A549 (cell line): ENCODE results near the gene DGKA. TPM values are rescaled to one million over a fixed set of nuclear protein-coding genes. Genes with fewer than 3 reads are reported as not detected.

ENCODE experiments used
- ATAC-seq, 2 experiments: fragments of 200-7000 bp in 1 of 2; fragments of >200 bp in 1 of 2; cut with Nextera tagmentation in 1 of 2; cut with Tn5 transposase in 1 of 2; 3 replicates each; pipeline versions ENCODE4 v1.8.0 to v1.9.1; 2018 to 2020; ENCODE audit warnings: mild to moderate bottlenecking in 1 of 2, moderate library complexity in 1 of 2
- CTCF ChIA-PET: fragments of 300-600 bp; sonication (Branson Sonifier 250); formaldehyde crosslinking; extraction: SDS; loops from one replicate; lab custom pipeline; 2021; ENCODE audit warnings: antibody characterized with exemption, inconsistent platforms; lab: Yijun Ruan, JAX
- POLR2A ChIA-PET: fragments of 350-600 bp; formaldehyde crosslinking; extraction: SDS; loops from one replicate; lab custom pipeline; 2021; ENCODE audit warnings: antibody characterized with exemption, inconsistent platforms; lab: Yijun Ruan, JAX
- DNase-seq, 2 experiments: peaks; one replicate each; pipeline versions ENCODE4 v3.0.0 to v3.0.0-alpha.2; 2011 to 2016; ENCODE audit warnings: low read depth in 1 of 2, low spot score in 1 of 2
- FAIRE-seq: peaks from 2 replicates; lab custom pipeline; 2011; peaks lifted over from hg19 to GRCh38; lab: Jason Lieb, UNC
- H3K27ac ChIP-seq, 2 experiments: fragments of >200 bp; sonication (Bioruptor Twin); formaldehyde crosslinking; 3 replicates each; pipeline ENCODE4 v1.5.1; 2016 to 2017
- H3K4me1 ChIP-seq: fragments of >200 bp; sonication (Bioruptor Twin); formaldehyde crosslinking; 3 replicates; pipeline ENCODE4 v1.6.1; 2016
- H3K4me2 ChIP-seq: fragments of >200 bp; sonication (Bioruptor Twin); formaldehyde crosslinking; 3 replicates; pipeline ENCODE4 v1.6.1; 2016
- H3K4me3 ChIP-seq: fragments of >200 bp; sonication (Bioruptor Twin); formaldehyde crosslinking; 3 replicates; pipeline ENCODE4 v1.5.1; 2016
- H3K9me3 ChIP-seq: fragments of >200 bp; sonication (Bioruptor Twin); formaldehyde crosslinking; 3 replicates; pipeline ENCODE4 v1.6.1; 2016
- BHLHE40 ChIP-seq: IDR thresholded peaks from 2 replicates; pipeline ENCODE4 v1.6.1; 2012; ENCODE audit warnings: low read depth, low read length, inconsistent platforms
- CBX8 ChIP-seq: fragments of 200-600 bp; sonication (generic); IDR thresholded peaks from 2 replicates; pipeline ENCODE4 v1.6.1; 2016
- CEBPB ChIP-seq, 2 experiments: fragments of >200 bp in 1 of 2; sonication (Bioruptor Twin) in 1 of 2; formaldehyde crosslinking in 1 of 2; IDR thresholded peaks; 2 replicates each; pipeline ENCODE4 v1.6.1; 2012 to 2016
- EHMT2 ChIP-seq: fragments of 200-600 bp; sonication (generic); IDR thresholded peaks from 2 replicates; pipeline ENCODE4 v1.6.1; 2016; ENCODE audit warnings: antibody characterized with exemption, low read depth, mild to moderate bottlenecking, moderate library complexity
- EP300 ChIP-seq, 2 experiments: fragments of >200 bp; sonication (Bioruptor Twin); formaldehyde crosslinking; IDR thresholded peaks; 2 replicates in 1 of 2; 3 replicates in 1 of 2; pipeline ENCODE4 v1.6.1; 2016 to 2017
- FOSB ChIP-seq: fragments of 250-450 bp; sonication (Bioruptor Pico); IDR thresholded peaks from 2 replicates; pipeline ENCODE4 v1.5.0; 2020; ENCODE audit warnings: mild to moderate bottlenecking, moderate library complexity
- FOSL2 ChIP-seq, 2 experiments: fragments of 450-650 bp in 1 of 2; fragments of >200 bp in 1 of 2; sonication (Bioruptor Twin) in 1 of 2; formaldehyde crosslinking; IDR thresholded peaks; 2 replicates each; pipeline versions ENCODE4 v1.5.0 to v1.6.1; 2016 to 2020; ENCODE audit warnings: mild to moderate bottlenecking in 1 of 2, moderate library complexity in 1 of 2
- FOXS1 ChIP-seq: fragments of 250-450 bp; sonication (Bioruptor Pico); IDR thresholded peaks from 2 replicates; pipeline ENCODE4 v1.5.0; 2020; ENCODE audit warnings: mild to moderate bottlenecking, moderate library complexity
- GATA3 ChIP-seq: IDR thresholded peaks from 2 replicates; pipeline ENCODE4 v1.6.1; 2012; ENCODE audit warnings: borderline replicate concordance
- HES2 ChIP-seq: fragments of >200 bp; sonication (Bioruptor Twin); formaldehyde crosslinking; IDR thresholded peaks from 2 replicates; pipeline ENCODE4 v1.6.1; 2016
- HEYL ChIP-seq: fragments of 250-450 bp; sonication (Bioruptor Pico); IDR thresholded peaks from 2 replicates; pipeline ENCODE4 v1.8.0; 2021; ENCODE audit warnings: mild to moderate bottlenecking, moderate library complexity
- HMGXB4 ChIP-seq: fragments of 250-450 bp; sonication (Bioruptor Pico); IDR thresholded peaks from 2 replicates; pipeline ENCODE4 v1.5.0; 2021; ENCODE audit warnings: mild to moderate bottlenecking, moderate library complexity, borderline replicate concordance
- HOXB13 ChIP-seq: fragments of 250-450 bp; sonication (Bioruptor Pico); IDR thresholded peaks from 2 replicates; pipeline ENCODE4 v1.5.0; 2020; ENCODE audit warnings: low read depth, mild to moderate bottlenecking, moderate library complexity
- JUNB ChIP-seq: fragments of >200 bp; sonication (Bioruptor Twin); formaldehyde crosslinking; IDR thresholded peaks from 2 replicates; pipeline ENCODE4 v1.6.1; 2016
- KDM5A ChIP-seq: fragments of 200-600 bp; sonication (generic); IDR thresholded peaks from 2 replicates; pipeline ENCODE4 v1.6.1; 2016; ENCODE audit warnings: antibody characterized with exemption, mild to moderate bottlenecking
- MAX ChIP-seq: IDR thresholded peaks from 2 replicates; pipeline ENCODE4 v1.6.1; 2012
- MAZ ChIP-seq: fragments of 150-350 bp; IDR thresholded peaks from 2 replicates; pipeline ENCODE4 v1.6.1; 2014; ENCODE audit warnings: antibody characterized with exemption, low read depth, low read length, borderline replicate concordance
- MYC ChIP-seq: IDR thresholded peaks from 2 replicates; pipeline ENCODE4 v1.6.1; 2012; ENCODE audit warnings: mild to moderate bottlenecking, inconsistent platforms, low read length, improper control_type of control experiment, borderline replicate concordance
- NFE2L2 ChIP-seq: fragments of 150-350 bp; conservative IDR thresholded peaks from 2 replicates; pipeline ENCODE4 v1.6.1; 2014; ENCODE audit warnings: low read length
- NPAS2 ChIP-seq: fragments of 250-450 bp; sonication (Bioruptor Pico); IDR thresholded peaks from 2 replicates; pipeline ENCODE4 v1.8.0; 2022; ENCODE audit warnings: mild to moderate bottlenecking, moderate library complexity, borderline replicate concordance
- NR3C1 ChIP-seq: fragments of >200 bp; sonication (Bioruptor Twin); formaldehyde crosslinking; IDR thresholded peaks from 3 replicates; pipeline ENCODE4 v1.6.1; 2017
- PBX3 ChIP-seq: IDR thresholded peaks from 2 replicates; pipeline ENCODE4 v1.6.1; 2012
- POLR2A ChIP-seq: IDR thresholded peaks from 2 replicates; pipeline ENCODE4 v1.6.1; 2012; ENCODE audit warnings: mild to moderate bottlenecking, low read length
- POLR2AphosphoS2 ChIP-seq: conservative IDR thresholded peaks from 2 replicates; pipeline ENCODE4 v1.6.1; 2012; ENCODE audit warnings: low read length, improper control_type of control experiment, inconsistent platforms
- RAD21 ChIP-seq, 2 experiments: fragments of >200 bp in 1 of 2; sonication (Bioruptor Twin) in 1 of 2; formaldehyde crosslinking in 1 of 2; IDR thresholded peaks in 1 of 2; conservative IDR thresholded peaks in 1 of 2; 2 replicates in 1 of 2; 3 replicates in 1 of 2; pipeline ENCODE4 v1.6.1; 2012 to 2018; ENCODE audit warnings: inconsistent platforms in 1 of 2
- RFX5 ChIP-seq: fragments of 450-650 bp; IDR thresholded peaks from 2 replicates; pipeline ENCODE4 v1.7.1; 2014; ENCODE audit warnings: antibody characterized with exemption, mild to moderate bottlenecking, moderate library complexity
- RNF2 ChIP-seq: fragments of 200-600 bp; sonication (generic); IDR thresholded peaks from 2 replicates; pipeline ENCODE4 v1.6.1; 2016; ENCODE audit warnings: low read depth, mild to moderate bottlenecking, antibody characterized with exemption, moderate library complexity, borderline replicate concordance
- SREBF2 ChIP-seq: fragments of 450-650 bp; IDR thresholded peaks from 2 replicates; pipeline ENCODE4 v1.6.1; 2014; ENCODE audit warnings: mild to moderate bottlenecking, moderate library complexity
- ZFP36 ChIP-seq: fragments of 450-650 bp; IDR thresholded peaks from 2 replicates; pipeline ENCODE4 v1.6.1; 2014; ENCODE audit warnings: borderline replicate concordance; ENCODE audit not compliant: partially characterized antibody
- ZNF302 ChIP-seq: fragments of 250-450 bp; sonication (Bioruptor Pico); IDR thresholded peaks from 2 replicates; pipeline ENCODE4 v1.9.0; 2021; ENCODE audit warnings: inconsistent platforms, mild to moderate bottlenecking, moderate library complexity
- ZSCAN20 ChIP-seq: fragments of 250-450 bp; sonication (Bioruptor Pico); IDR thresholded peaks from 2 replicates; pipeline ENCODE4 v1.8.0; 2022; ENCODE audit warnings: mild to moderate bottlenecking, moderate library complexity
- WGBS: methylation state at CpG from one replicate; pipeline ENCODE4 v1.1.6; 2017; ENCODE audit errors: missing lambda C conversion rate; 5-methylcytosine and 5-hydroxymethylcytosine counted together
- polyA plus RNA-seq, 4 experiments: library from polyadenylated mRNA; depleted of rRNA in 3 of 4; stranded (reverse); fragments of >200 nt; fragmentation: RNase III in 1 of 4; extraction: RNeasy Plus Mini Kit Qiagen cat#74134 plus additional on column Dnase treatment in 1 of 4; gene quantifications; 2 replicates in 3 of 4; 3 replicates in 1 of 4; pipeline ENCODE4 v1.2.3, GENCODE V29; 2011 to 2017

DGKA gene
- polyA plus RNA-seq, 2 of the 4 experiments (the other 2 are of a cell fraction), result 21.0 to 24.7 TPM

- TF ChIP-seq CEBPB (IDR thresholded peaks at IDR 0.05), result no peak
- no peak for TF ChIP-seq FOSB (CRISPR knock-in tag)
- no peak for TF ChIP-seq HOXB13 (CRISPR knock-in tag)
- TF ChIP-seq FOXS1 (CRISPR knock-in tag), result no peak
- peak; percentile 84 for TF ChIP-seq POLR2A
- TF ChIP-seq POLR2AphosphoS2, result no peak
- no peak for TF ChIP-seq SREBF2
- no peak for TF ChIP-seq NPAS2
- TF ChIP-seq PBX3, result peak; percentile 100
- no peak for TF ChIP-seq JUNB
- TF ChIP-seq CBX8, result no peak
- no peak for TF ChIP-seq HES2
- no peak for TF ChIP-seq RNF2
- TF ChIP-seq GATA3, result 0 out of 2 replicates have a peak, but pooled peaks have one; percentile 28
- no peak for TF ChIP-seq ZFP36
- no peak for TF ChIP-seq FOSL2 (IDR thresholded peaks at IDR 0.05)
- TF ChIP-seq FOSL2 (CRISPR knock-in tag; IDR thresholded peaks at IDR 0.05), result peak; percentile 76
Observed at GRCh38 chr12:55973599-55974307, 42.8 kb downstream of the DGKA start, which contains the start of gene RAB5B (continued).

- ChIA-PET CTCF (interaction anchor here (0.9 to 2.9 kb wide), 15 partner anchors 11 to 235 kb away, joined by 3 to 15 read pairs (median 6); partner anchors contain the start of gene SUOX), POLR2A (interaction anchor here (0.6 to 1.8 kb wide), 16 partner anchors 10 to 245 kb away, joined by 3 to 8 read pairs (median 4); partner anchors contain the start of genes CD63, ESYT1, PA2G4 and PYM1)
- WGBS, result 2% methylated on average over 14 of the region's 15 CpGs
- H3K4me1 ChIP-seq, result peaks cover 20% of the 10 kb centered on the region; the same call in 2 of the 3 replicates
- H3K27ac ChIP-seq, result peak overlapping the region; percentile 94 to 95
- H3K9me3 ChIP-seq, result no peaks in the 10 kb centered on the region
- FAIRE-seq (no peak), DNase-seq (peak; percentile 56 to 60), ATAC-seq (peak; percentile 65 to 70)
- TF ChIP-seq FOSB (CRISPR knock-in tag), result 0 out of 2 replicates have a peak, but pooled peaks have one; percentile 37
- TF ChIP-seq ZSCAN20, result no peak
- TF ChIP-seq MAZ, result no peak
- TF ChIP-seq HEYL, result no peak
- H3K4me3 ChIP-seq, result peak overlapping the region; percentile 93
- peak overlapping the region; percentile 74 for H3K4me2 ChIP-seq
Observed at GRCh38 chr12:55974308-55974730, 43.4 kb downstream of the DGKA start.

GRCh38 chr12:55978393-55978792 is 47.4 kb downstream of the DGKA start:
- peaks cover 6% of the 10 kb centered on the region; the same call in 1 of the 3 replicates for H3K4me1 ChIP-seq
- no peaks in the 10 kb centered on the region for H3K9me3 ChIP-seq
- no peak overlapping the region for H3K27ac ChIP-seq
- TF ChIP-seq JUNB, result no peak
- no peak for TF ChIP-seq ZNF302 (CRISPR knock-in tag)
- no peak for TF ChIP-seq EP300 (IDR thresholded peaks at IDR 0.05)
- TF ChIP-seq RFX5, result no peak
- TF ChIP-seq MAZ, result no peak
- TF ChIP-seq EHMT2, result no peak
- no peak for TF ChIP-seq BHLHE40
- no peak for TF ChIP-seq RAD21 (conservative IDR thresholded peaks at IDR 0.05 in 1 of 2, IDR thresholded peaks at IDR 0.05 in 1 of 2)
- no peak for TF ChIP-seq HMGXB4 (CRISPR knock-in tag)
- TF ChIP-seq KDM5A, result no peak
- no peak for TF ChIP-seq NR3C1
- no peak for TF ChIP-seq NFE2L2
- no peak for TF ChIP-seq MYC
- TF ChIP-seq MAX, result no peak
- FAIRE-seq, result no peak
- WGBS, result 99% methylated on average over 7 of the region's 7 CpGs
- no peak overlapping the region for H3K4me3 ChIP-seq
- CTCF ChIA-PET, result interaction anchor here (1.2 to 9.8 kb wide), 4 partner anchors 18 to 48 kb away, joined by 3 to 96 read pairs (median 7); partner anchors contain the start of gene SUOX
- no peak overlapping the region for H3K4me2 ChIP-seq
- POLR2A ChIA-PET, result no interaction called here
- ATAC-seq, result no peak
- no peak for DNase-seq
